Measurements from ENCODE around the gene LRRC56. TPM values are rescaled to one million over a fixed set of nuclear protein-coding genes. Genes with fewer than 3 reads are reported as not detected.

LRRC56 gene
- total RNA-seq, 4 donors from 2014 or later = 1.5 to 2.7 (median 1.8) TPM

DNA sequence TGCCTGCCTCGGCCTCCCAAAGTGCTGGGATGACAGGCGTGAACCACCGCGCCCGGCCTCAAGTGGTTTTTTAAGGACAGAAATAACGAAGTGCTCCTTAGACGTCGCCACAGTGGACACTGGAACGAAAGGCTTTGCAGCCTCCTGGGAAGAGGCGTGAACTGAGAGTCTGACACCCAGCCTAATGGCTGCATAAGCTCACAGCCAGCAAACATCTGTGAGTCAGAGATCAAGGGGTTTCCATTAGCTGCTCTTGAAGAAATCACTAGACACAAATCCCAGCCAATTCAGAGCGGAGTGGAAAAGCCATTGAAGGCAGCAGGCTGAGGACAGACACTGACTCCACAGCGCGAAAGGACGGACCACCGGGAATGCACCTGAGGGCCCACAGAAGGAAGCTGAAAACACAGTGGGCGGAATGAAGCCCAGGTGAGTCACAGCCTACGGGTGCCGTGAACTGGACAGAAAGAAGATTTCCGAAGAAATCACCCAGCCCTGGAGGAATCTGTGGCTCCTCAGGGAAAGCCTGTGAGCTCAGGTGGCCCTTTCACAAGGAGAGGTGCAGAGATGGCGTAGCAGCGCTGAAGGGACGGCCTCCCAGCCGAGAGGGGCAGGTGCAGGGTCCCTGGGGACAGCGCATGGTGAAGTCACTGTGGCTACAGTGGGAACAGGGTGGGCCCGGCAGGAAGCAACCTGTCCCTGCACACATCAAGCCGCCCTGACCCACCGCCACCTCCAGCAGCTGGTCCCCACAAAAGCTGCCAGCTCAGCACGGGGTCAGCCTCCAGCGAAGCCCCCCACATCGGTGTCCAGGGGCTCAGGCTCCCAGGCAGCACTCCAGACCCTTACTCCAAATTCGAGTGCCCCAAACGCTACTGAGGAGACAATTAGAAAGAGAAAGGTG is 11.6 kb downstream of the LRRC56 start:
- no peak for TF ChIP-seq POLR2A (IDR thresholded peaks at IDR 0.05)
- TF ChIP-seq, protein P1, sequence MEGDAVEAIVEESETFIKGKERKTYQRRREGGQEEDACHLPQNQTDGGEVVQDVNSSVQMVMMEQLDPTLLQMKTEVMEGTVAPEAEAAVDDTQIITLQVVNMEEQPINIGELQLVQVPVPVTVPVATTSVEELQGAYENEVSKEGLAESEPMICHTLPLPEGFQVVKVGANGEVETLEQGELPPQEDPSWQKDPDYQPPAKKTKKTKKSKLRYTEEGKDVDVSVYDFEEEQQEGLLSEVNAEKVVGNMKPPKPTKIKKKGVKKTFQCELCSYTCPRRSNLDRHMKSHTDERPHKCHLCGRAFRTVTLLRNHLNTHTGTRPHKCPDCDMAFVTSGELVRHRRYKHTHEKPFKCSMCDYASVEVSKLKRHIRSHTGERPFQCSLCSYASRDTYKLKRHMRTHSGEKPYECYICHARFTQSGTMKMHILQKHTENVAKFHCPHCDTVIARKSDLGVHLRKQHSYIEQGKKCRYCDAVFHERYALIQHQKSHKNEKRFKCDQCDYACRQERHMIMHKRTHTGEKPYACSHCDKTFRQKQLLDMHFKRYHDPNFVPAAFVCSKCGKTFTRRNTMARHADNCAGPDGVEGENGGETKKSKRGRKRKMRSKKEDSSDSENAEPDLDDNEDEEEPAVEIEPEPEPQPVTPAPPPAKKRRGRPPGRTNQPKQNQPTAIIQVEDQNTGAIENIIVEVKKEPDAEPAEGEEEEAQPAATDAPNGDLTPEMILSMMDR (IDR thresholded peaks at IDR 0.05) = no peak
- DNase-seq (ENCODE audit: low spot score in 2 of 2) = no peak
- no peak overlapping the region for H3K4me3 ChIP-seq (ENCODE audit: low read depth, poor library complexity, severe bottlenecking)
- 81 to 90% methylated on average over 28 to 31 of the region's 32 CpGs for WGBS, 2 donors
- intact Hi-C loops (cut with DNase I; ENCODE audit: low total_unique reads) = no loop called here

DNA sequence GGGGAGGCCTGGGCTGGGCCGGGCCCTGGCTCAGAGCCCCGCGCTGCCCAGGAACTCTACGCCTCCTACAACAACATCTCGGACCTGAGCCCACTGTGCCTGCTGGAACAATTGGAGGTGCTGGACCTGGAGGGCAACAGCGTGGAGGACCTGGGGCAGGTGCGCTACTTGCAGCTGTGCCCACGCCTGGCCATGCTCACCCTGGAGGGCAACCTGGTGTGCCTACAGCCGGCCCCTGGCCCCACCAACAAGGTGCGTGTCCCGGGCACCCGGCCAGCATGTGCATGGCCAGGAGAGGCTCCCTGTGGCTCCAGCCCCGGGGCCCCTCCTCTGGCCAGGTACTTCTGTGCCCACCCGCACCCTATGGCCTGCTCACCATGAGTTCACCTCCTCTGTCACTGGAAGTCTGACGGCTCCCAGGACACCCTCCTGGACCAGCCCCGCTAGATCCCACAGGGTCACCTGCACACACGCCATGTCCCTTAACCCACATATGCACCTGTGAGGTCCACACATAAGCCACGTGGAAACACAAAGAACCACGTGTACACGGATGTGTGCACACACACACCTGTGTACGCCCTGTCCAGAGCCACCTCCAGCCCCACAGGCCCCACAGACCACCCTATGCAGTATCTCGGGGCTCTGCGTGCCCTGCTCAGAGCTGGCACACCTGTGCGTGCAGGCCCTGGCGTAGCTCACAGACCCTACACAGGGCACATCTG is 12.9 kb downstream of the LRRC56 start:
- WGBS, 2 donors = 91 to 94% methylated on average over 14 to 24 of the region's 25 CpGs
- no peak overlapping the region for H3K4me3 ChIP-seq (ENCODE audit: low read depth, poor library complexity, severe bottlenecking)
- intact Hi-C loops (cut with DNase I; ENCODE audit: low total_unique reads) = no loop called here
- DNase-seq (ENCODE audit: low spot score in 2 of 2) = no peak
- no peak for TF ChIP-seq POLR2A (IDR thresholded peaks at IDR 0.05)
- TF ChIP-seq, protein P1 (IDR thresholded peaks at IDR 0.05) = no peak

DNA sequence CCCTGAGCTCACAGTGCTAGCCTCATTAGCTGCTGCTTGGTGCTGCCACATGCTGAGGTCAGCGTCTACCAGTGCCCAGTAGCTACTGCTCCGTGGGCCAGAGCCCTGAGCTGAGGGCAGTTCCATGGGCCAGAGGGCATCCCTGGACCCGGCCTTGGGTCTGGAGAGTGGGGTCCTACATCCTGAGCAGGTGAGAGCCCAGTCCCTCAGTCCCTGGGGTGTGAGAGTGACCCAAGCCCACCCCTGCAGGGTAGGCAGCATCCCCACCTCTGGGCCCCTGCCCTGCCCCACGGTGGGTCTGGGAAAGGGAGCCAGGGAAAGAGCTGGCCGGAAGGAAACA is 13.4 kb downstream of the LRRC56 start:
- WGBS, 2 donors = 80% methylated on average over 4 of the region's 5 CpGs; no CpG with 5 or more reads in 1 of the 2 donors
- DNase-seq (ENCODE audit: low spot score in 2 of 2) = no peak
- H3K4me3 ChIP-seq (ENCODE audit: low read depth, poor library complexity, severe bottlenecking) = no peak overlapping the region
- intact Hi-C loops (cut with DNase I; ENCODE audit: low total_unique reads) = no loop called here
- no peak for TF ChIP-seq POLR2A (IDR thresholded peaks at IDR 0.05)
- TF ChIP-seq, protein P1 (IDR thresholded peaks at IDR 0.05) = no peak

DNA sequence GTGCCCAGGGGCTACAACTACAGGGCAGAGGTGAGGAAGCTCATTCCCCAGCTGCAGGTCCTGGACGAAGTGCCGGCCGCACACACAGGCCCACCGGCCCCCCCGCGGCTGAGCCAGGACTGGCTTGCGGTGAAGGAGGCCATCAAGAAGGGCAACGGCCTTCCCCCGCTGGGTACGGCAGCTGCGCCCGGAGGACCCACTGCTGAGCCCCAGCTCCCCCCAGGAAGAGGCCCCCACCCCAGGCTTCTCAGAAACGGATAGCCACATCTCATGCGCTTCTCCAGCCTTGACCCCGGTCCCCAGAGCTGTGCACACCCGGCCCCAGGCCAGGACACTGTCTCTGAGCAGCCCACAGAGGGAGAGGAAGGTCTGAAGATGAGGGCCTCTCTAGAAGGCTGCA is 13.8 kb downstream of the LRRC56 start:
- no peak overlapping the region for H3K4me3 ChIP-seq (ENCODE audit: low read depth, poor library complexity, severe bottlenecking)
- intact Hi-C loops (cut with DNase I; ENCODE audit: low total_unique reads) = no loop called here
- TF ChIP-seq, protein P1 (IDR thresholded peaks at IDR 0.05) = no peak
- no peak for TF ChIP-seq POLR2A (IDR thresholded peaks at IDR 0.05)
- no peak for DNase-seq (ENCODE audit: low spot score in 2 of 2)
- 83 to 86% methylated on average over 10 to 14 of the region's 16 CpGs for WGBS, 2 donors

DNA sequence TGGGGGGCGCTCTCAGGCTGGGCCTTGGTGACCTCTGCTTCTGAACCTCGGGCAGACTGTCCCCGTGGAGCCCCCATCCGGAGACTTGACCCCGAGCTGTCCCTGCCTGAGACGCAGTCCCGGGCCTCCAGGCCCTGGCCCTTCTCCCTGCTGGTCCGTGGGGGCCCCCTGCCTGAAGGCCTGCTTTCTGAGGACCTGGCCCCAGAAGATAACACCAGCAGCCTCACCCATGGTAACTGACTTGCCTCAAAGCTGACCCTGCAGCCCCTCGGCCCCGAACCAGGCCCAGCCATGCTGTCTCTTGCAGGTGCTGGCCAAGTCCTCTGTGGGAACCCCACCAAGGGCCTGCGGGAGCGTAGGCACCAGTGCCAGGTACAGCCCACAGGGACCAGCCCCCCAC is 14.3 kb downstream of the LRRC56 start:
- WGBS, 2 donors = 88 to 92% methylated on average over 5 to 11 of the region's 12 CpGs
- intact Hi-C loops (cut with DNase I; ENCODE audit: low total_unique reads) = no loop called here
- TF ChIP-seq, protein P1 (IDR thresholded peaks at IDR 0.05) = no peak
- TF ChIP-seq POLR2A (IDR thresholded peaks at IDR 0.05) = no peak
- no peak overlapping the region for H3K4me3 ChIP-seq (ENCODE audit: low read depth, poor library complexity, severe bottlenecking)
- no peak for DNase-seq (ENCODE audit: low spot score in 2 of 2)

Measured in lower leg skin (tissue), 4 donors.